SK-N-SH treated with all-trans-retinoic acid at 6 μM for 48 hours (cell line): ENCODE data around the gene PSMF1.

Experiments used
- ATAC-seq: fragments of 200-7000 bp; cut with Tn5 transposase; 3 replicates; pipeline ENCODE4 v1.9.1; 2020; ENCODE audit warnings: mild to moderate bottlenecking, moderate library complexity
- ARNTL ChIP-seq: fragments of 450-650 bp; formaldehyde crosslinking; IDR thresholded peaks from 2 replicates; pipeline ENCODE4 v1.5.0; 2020; ENCODE audit warnings: low read depth, mild to moderate bottlenecking, moderate library complexity, borderline replicate concordance
- CREB5 ChIP-seq: fragments of 250-450 bp; sonication (Bioruptor Pico); IDR thresholded peaks from 2 replicates; pipeline ENCODE4 v1.5.1; 2020; ENCODE audit warnings: low read depth, mild to moderate bottlenecking, moderate library complexity
- CSDC2 ChIP-seq: fragments of 250-450 bp; sonication (Bioruptor Pico); IDR thresholded peaks from 2 replicates; pipeline ENCODE4 v1.5.0; 2020; ENCODE audit warnings: mild to moderate bottlenecking, moderate library complexity
- CSRNP3 ChIP-seq: fragments of 250-450 bp; sonication (Bioruptor Pico); IDR thresholded peaks from 2 replicates; pipeline ENCODE4 v1.5.1; 2021; ENCODE audit warnings: mild to moderate bottlenecking, moderate library complexity
- GLIS3 ChIP-seq: fragments of 250-450 bp; sonication (Bioruptor Pico); IDR thresholded peaks from 2 replicates; pipeline ENCODE4 v1.5.0; 2020; ENCODE audit warnings: mild to moderate bottlenecking, moderate library complexity
- ISL1 ChIP-seq: fragments of 250-450 bp; sonication (Bioruptor Pico); IDR thresholded peaks from 2 replicates; pipeline ENCODE4 v2.1.2; 2022; ENCODE audit warnings: mild to moderate bottlenecking, moderate library complexity
- OSR1 ChIP-seq: fragments of 250-450 bp; sonication (Bioruptor Pico); IDR thresholded peaks from 2 replicates; pipeline ENCODE4 v1.8.0; 2022; ENCODE audit warnings: moderate library complexity, mild to moderate bottlenecking, inconsistent platforms
- POU6F1 ChIP-seq: fragments of 250-450 bp; sonication (Bioruptor Pico); IDR thresholded peaks from 2 replicates; pipeline ENCODE4 v1.8.0; 2021; ENCODE audit warnings: low read depth, mild to moderate bottlenecking, moderate library complexity, borderline replicate concordance
- PPARA ChIP-seq: fragments of 250-450 bp; sonication (Bioruptor Pico); IDR thresholded peaks from 2 replicates; pipeline ENCODE4 v1.5.0; 2020; ENCODE audit warnings: mild to moderate bottlenecking, borderline replicate concordance
- RARB ChIP-seq: fragments of 250-450 bp; sonication (Bioruptor Pico); IDR thresholded peaks from 2 replicates; pipeline ENCODE4 v1.8.0; 2021; ENCODE audit warnings: mild to moderate bottlenecking, moderate library complexity
- SNAI2 ChIP-seq: fragments of 250-450 bp; sonication (Bioruptor Pico); IDR thresholded peaks from 2 replicates; pipeline ENCODE4 v1.5.0; 2020; ENCODE audit warnings: mild to moderate bottlenecking, moderate library complexity
- TCF4 ChIP-seq: fragments of 250-450 bp; sonication (Bioruptor Pico); IDR thresholded peaks from 2 replicates; pipeline ENCODE4 v1.8.0; 2021; ENCODE audit warnings: mild to moderate bottlenecking, moderate library complexity, borderline replicate concordance
- TSHZ2 ChIP-seq: fragments of 250-450 bp; sonication (Bioruptor Pico); IDR thresholded peaks from 2 replicates; pipeline ENCODE4 v1.5.0; 2020; ENCODE audit warnings: mild to moderate bottlenecking, moderate library complexity
- ZFP30 ChIP-seq: fragments of 450-650 bp; formaldehyde crosslinking; IDR thresholded peaks from 2 replicates; pipeline ENCODE4 v1.5.0; 2022; ENCODE audit warnings: mild to moderate bottlenecking, moderate library complexity
- ZNF565 ChIP-seq: fragments of 450-650 bp; formaldehyde crosslinking; conservative IDR thresholded peaks from 2 replicates; pipeline ENCODE4 v1.5.0; 2020; ENCODE audit warnings: low read depth, mild to moderate bottlenecking, moderate library complexity
- ZNF70 ChIP-seq: fragments of 450-650 bp; formaldehyde crosslinking; IDR thresholded peaks from 2 replicates; pipeline ENCODE4 v1.5.0; 2020; ENCODE audit warnings: mild to moderate bottlenecking, moderate library complexity
- ZNF8 ChIP-seq: fragments of 450-650 bp; formaldehyde crosslinking; IDR thresholded peaks from 2 replicates; pipeline ENCODE4 v1.5.0; 2020; ENCODE audit warnings: mild to moderate bottlenecking, moderate library complexity
- TF ChIP-seq, protein P1 (sequence below): fragments of 250-450 bp; sonication (Bioruptor Pico); IDR thresholded peaks from 2 replicates; pipeline ENCODE4 v1.8.0; 2020; ENCODE audit warnings: mild to moderate bottlenecking, moderate library complexity, borderline replicate concordance

PSMF1 gene

DNA sequence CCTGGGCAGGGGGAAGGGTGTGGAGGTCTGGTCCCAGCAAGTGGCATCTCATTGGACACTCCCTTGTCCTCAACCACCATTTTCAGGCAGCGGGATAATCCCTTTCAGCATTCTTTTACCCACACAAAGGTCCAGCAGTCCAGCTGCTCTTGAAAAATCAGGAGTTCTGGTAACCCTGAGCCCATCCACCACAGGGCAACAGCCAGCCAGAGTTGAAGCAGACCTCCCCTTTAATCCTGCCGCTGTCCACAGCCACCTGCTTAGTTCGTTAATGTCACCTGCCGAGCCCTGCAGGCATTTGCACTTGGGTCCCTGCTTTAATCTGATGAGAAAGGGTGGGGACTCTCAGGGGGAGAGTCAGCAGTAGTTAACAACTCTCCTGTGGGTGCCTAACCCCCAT lies 55.3 kb downstream of the PSMF1 start (continued):
- TF ChIP-seq, protein P1, sequence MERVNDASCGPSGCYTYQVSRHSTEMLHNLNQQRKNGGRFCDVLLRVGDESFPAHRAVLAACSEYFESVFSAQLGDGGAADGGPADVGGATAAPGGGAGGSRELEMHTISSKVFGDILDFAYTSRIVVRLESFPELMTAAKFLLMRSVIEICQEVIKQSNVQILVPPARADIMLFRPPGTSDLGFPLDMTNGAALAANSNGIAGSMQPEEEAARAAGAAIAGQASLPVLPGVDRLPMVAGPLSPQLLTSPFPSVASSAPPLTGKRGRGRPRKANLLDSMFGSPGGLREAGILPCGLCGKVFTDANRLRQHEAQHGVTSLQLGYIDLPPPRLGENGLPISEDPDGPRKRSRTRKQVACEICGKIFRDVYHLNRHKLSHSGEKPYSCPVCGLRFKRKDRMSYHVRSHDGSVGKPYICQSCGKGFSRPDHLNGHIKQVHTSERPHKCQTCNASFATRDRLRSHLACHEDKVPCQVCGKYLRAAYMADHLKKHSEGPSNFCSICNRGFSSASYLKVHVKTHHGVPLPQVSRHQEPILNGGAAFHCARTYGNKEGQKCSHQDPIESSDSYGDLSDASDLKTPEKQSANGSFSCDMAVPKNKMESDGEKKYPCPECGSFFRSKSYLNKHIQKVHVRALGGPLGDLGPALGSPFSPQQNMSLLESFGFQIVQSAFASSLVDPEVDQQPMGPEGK (CRISPR knock-in tag) = no peak
- TF ChIP-seq CSRNP3 (CRISPR knock-in tag) = no peak
- TF ChIP-seq TSHZ2 = no peak
- no peak for TF ChIP-seq ZNF70 (CRISPR knock-in tag)

GRCh38 chr20:1174787-1175186 lies 56.4 kb downstream of the PSMF1 start:
- ATAC-seq = no peak
- TF ChIP-seq PPARA (CRISPR knock-in tag) = no peak
- TF ChIP-seq ZNF565 (CRISPR knock-in tag) = no peak
- no peak for TF ChIP-seq ISL1
- no peak for TF ChIP-seq CSRNP3 (CRISPR knock-in tag)
- no peak for TF ChIP-seq CSDC2 (CRISPR knock-in tag)
- no peak for TF ChIP-seq GLIS3
- TF ChIP-seq RARB (CRISPR knock-in tag) = no peak
- TF ChIP-seq CREB5 = no peak
- TF ChIP-seq SNAI2 (CRISPR knock-in tag) = no peak
- TF ChIP-seq ZNF70 (CRISPR knock-in tag) = no peak
- TF ChIP-seq POU6F1 (CRISPR knock-in tag) = no peak
- TF ChIP-seq ZFP30 (CRISPR knock-in tag) = no peak
- TF ChIP-seq, all 23 proteins: peak for 0

GRCh38 chr20:1177680-1178079 lies 59.3 kb downstream of the PSMF1 start:
- peak; percentile 62 for ATAC-seq
- TF ChIP-seq CSRNP3 (CRISPR knock-in tag) (no peak), GLIS3 (no peak), ZNF565 (CRISPR knock-in tag) (no peak), ZNF8 (CRISPR knock-in tag) (no peak), POU6F1 (CRISPR knock-in tag) (no peak), CSDC2 (CRISPR knock-in tag) (no peak), ISL1 (no peak), TCF4 (no peak), ARNTL (no peak), ZFP30 (CRISPR knock-in tag) (no peak), PPARA (CRISPR knock-in tag) (no peak), OSR1 (CRISPR knock-in tag) (no peak)
